GM23338 (cell line): Measurements from ENCODE around the gene DUSP7. TPM values are rescaled to one million over a fixed set of nuclear protein-coding genes. Genes with fewer than 3 reads are reported as not detected.

Source experiments
- ATAC-seq: fragments of 200-7000 bp; cut with Tn5 transposase; 3 replicates; pipeline ENCODE4 v1.9.1; 2020
- DNase-seq: peaks from one replicate; pipeline ENCODE4 v3.0.0-alpha.2; 2015; ENCODE audit warnings: low spot score
- H2AFZ ChIP-seq: fragments of 200-600 bp; sonication (generic); 2 replicates; pipeline ENCODE4 v1.8.0; 2016; ENCODE audit warnings: antibody characterized with exemption, mild to moderate bottlenecking, moderate library complexity
- H3F3A ChIP-seq: fragments of 200-600 bp; sonication (generic); replicated peaks from 2 replicates; pipeline ENCODE4 v1.8.0; 2017; ENCODE audit warnings: antibody characterized with exemption, mixed run types, low read depth
- H3K27ac ChIP-seq: fragments of 200-600 bp; sonication (generic); 2 replicates; pipeline ENCODE4 v1.6.1; 2016; ENCODE audit warnings: low read depth
- H3K27me3 ChIP-seq: fragments of 200-600 bp; sonication (generic); 2 replicates; pipeline ENCODE4 v1.8.0; 2016; ENCODE audit warnings: mild to moderate bottlenecking, mixed run types, moderate library complexity; ENCODE audit not compliant: insufficient read depth
- H3K36me3 ChIP-seq: fragments of 200-600 bp; sonication (generic); 2 replicates; pipeline ENCODE4 v1.8.0; 2016; ENCODE audit warnings: mild to moderate bottlenecking; ENCODE audit not compliant: insufficient read depth
- H3K4me1 ChIP-seq: fragments of 200-600 bp; sonication (generic); 2 replicates; pipeline ENCODE4 v1.8.0; 2016; ENCODE audit warnings: mild to moderate bottlenecking, moderate library complexity; ENCODE audit not compliant: insufficient read depth
- H3K4me2 ChIP-seq: fragments of 200-600 bp; sonication (generic); 2 replicates; pipeline ENCODE4 v1.7.1; 2017; ENCODE audit warnings: mixed run types
- H3K4me3 ChIP-seq: fragments of 200-600 bp; sonication (generic); 2 replicates; pipeline ENCODE4 v1.6.1; 2016; ENCODE audit warnings: mixed run types
- H3K79me2 ChIP-seq: fragments of 200-600 bp; sonication (generic); replicated peaks from 2 replicates; pipeline ENCODE4 v1.8.0; 2017; ENCODE audit warnings: mild to moderate bottlenecking; ENCODE audit not compliant: insufficient read depth
- H3K9me2 ChIP-seq: fragments of 200-600 bp; sonication (generic); 2 replicates; pipeline ENCODE4 v1.8.0; 2017; ENCODE audit not compliant: insufficient read depth
- H4K20me1 ChIP-seq: fragments of 200-600 bp; sonication (generic); replicated peaks from 2 replicates; pipeline ENCODE4 v1.8.0; 2017; ENCODE audit warnings: mild to moderate bottlenecking; ENCODE audit not compliant: insufficient read depth
- H3K27ac Mint-ChIP-seq: 2 replicates; pipeline ENCODE4 v1.8.0; 2020; ENCODE audit warnings: inconsistent platforms, mild to moderate bottlenecking, moderate library complexity, mixed read lengths
- H3K27me3 Mint-ChIP-seq: 3 replicates; pipeline ENCODE4 v1.8.0; 2022; ENCODE audit warnings: low read depth, mild to moderate bottlenecking, moderate library complexity, mixed read lengths, inconsistent platforms; ENCODE audit not compliant: insufficient read depth, poor library complexity
- H3K36me3 Mint-ChIP-seq: 3 replicates; pipeline ENCODE4 v1.8.0; 2021; ENCODE audit warnings: low read depth, mild to moderate bottlenecking, inconsistent platforms, moderate library complexity, mixed read lengths
- H3K4me1 Mint-ChIP-seq: 3 replicates; pipeline ENCODE4 v1.8.0; 2020; ENCODE audit warnings: mild to moderate bottlenecking, inconsistent platforms, mixed read lengths
- H3K4me3 Mint-ChIP-seq: 3 replicates; pipeline ENCODE4 v1.8.0; 2021; ENCODE audit warnings: moderate library complexity, mild to moderate bottlenecking, inconsistent platforms, mixed read lengths
- H3K9me3 Mint-ChIP-seq: 3 replicates; pipeline ENCODE4 v1.8.0; 2020; ENCODE audit warnings: moderate library complexity, mild to moderate bottlenecking, inconsistent platforms, mixed read lengths
- CREB1 ChIP-seq: fragments of 250-450 bp; sonication (Bioruptor Pico); IDR thresholded peaks from 2 replicates; pipeline ENCODE4 v1.5.0; 2020; ENCODE audit warnings: low read depth, mild to moderate bottlenecking, moderate library complexity
- EZH2 ChIP-seq: fragments of 200-600 bp; sonication (generic); IDR thresholded peaks from one replicate; pipeline ENCODE4 v1.8.0; 2017; ENCODE audit warnings: antibody characterized with exemption, mild to moderate bottlenecking, low read depth; ENCODE audit not compliant: unreplicated experiment
- EZH2phosphoT487 ChIP-seq: fragments of 200-600 bp; sonication (generic); IDR thresholded peaks from one replicate; pipeline ENCODE4 v1.8.1; 2018; ENCODE audit warnings: antibody characterized with exemption; ENCODE audit not compliant: unreplicated experiment
- JUNB ChIP-seq: IDR thresholded peaks from one replicate; pipeline ENCODE4 v1.6.1; 2016; ENCODE audit warnings: antibody characterized with exemption; ENCODE audit not compliant: unreplicated experiment
- NANOG ChIP-seq: IDR thresholded peaks from 2 replicates; pipeline ENCODE4 v1.6.1; 2016; ENCODE audit warnings: antibody characterized with exemption, borderline replicate concordance
- POLR2AphosphoS5 ChIP-seq: IDR thresholded peaks from 2 replicates; pipeline ENCODE4 v1.6.1; 2016; ENCODE audit warnings: antibody characterized with exemption, low read depth
- STAT1 ChIP-seq: IDR thresholded peaks from one replicate; pipeline ENCODE4 v1.6.1; 2016; ENCODE audit warnings: antibody characterized with exemption; ENCODE audit not compliant: unreplicated experiment
- ZNF114 ChIP-seq: fragments of 250-450 bp; sonication (Bioruptor Pico); IDR thresholded peaks from 2 replicates; pipeline ENCODE4 v1.5.0; 2020; ENCODE audit warnings: mild to moderate bottlenecking, moderate library complexity
- ZNF331 ChIP-seq: fragments of 250-450 bp; sonication (Bioruptor Pico); IDR thresholded peaks from 2 replicates; pipeline ENCODE4 v1.5.0; 2020; ENCODE audit warnings: low read depth, mild to moderate bottlenecking, moderate library complexity
- polyA plus RNA-seq: library from polyadenylated mRNA; unstranded; fragments of >200 nt; fragmentation: Nextera tagmentation; extraction: Ambion mirVana; gene quantifications from 2 replicates; pipeline ENCODE4 v1.2.1, GENCODE V29; 2016
- total RNA-seq: library from RNA; depleted of rRNA; stranded (reverse); fragments of >200 nt; shearing (Covaris generic); gene quantifications from 2 replicates; pipeline ENCODE4 v1.2.3, GENCODE V29; 2014
- TF ChIP-seq, protein P1 (sequence below): IDR thresholded peaks from one replicate; pipeline ENCODE4 v1.6.1; 2018; ENCODE audit warnings: antibody characterized with exemption; ENCODE audit not compliant: unreplicated experiment
- TF ChIP-seq, protein P2 (sequence below): IDR thresholded peaks from 2 replicates; pipeline ENCODE4 v1.6.1; 2016; ENCODE audit warnings: antibody characterized with exemption
- TF ChIP-seq, protein P3 (sequence below): fragments of 250-450 bp; sonication (Bioruptor Pico); IDR thresholded peaks from 2 replicates; pipeline ENCODE4 v1.5.0; 2020; ENCODE audit warnings: mild to moderate bottlenecking, moderate library complexity
- TF ChIP-seq, protein P4 (sequence below), 2 experiments: fragments of 200-600 bp in 1 of 2; sonication (generic) in 1 of 2; conservative IDR thresholded peaks; 2 replicates each; pipeline versions ENCODE4 v1.5.1 to v1.6.1; 2016 to 2017; ENCODE audit warnings: antibody characterized with exemption in 2 of 2, low read depth in 2 of 2, mild to moderate bottlenecking in 2 of 2, moderate library complexity in 1 of 2

Gene DUSP7
- total and polyA plus RNA-seq, 2 experiments from 2014 or later, result 5.6 to 14.7 TPM

DNA sequence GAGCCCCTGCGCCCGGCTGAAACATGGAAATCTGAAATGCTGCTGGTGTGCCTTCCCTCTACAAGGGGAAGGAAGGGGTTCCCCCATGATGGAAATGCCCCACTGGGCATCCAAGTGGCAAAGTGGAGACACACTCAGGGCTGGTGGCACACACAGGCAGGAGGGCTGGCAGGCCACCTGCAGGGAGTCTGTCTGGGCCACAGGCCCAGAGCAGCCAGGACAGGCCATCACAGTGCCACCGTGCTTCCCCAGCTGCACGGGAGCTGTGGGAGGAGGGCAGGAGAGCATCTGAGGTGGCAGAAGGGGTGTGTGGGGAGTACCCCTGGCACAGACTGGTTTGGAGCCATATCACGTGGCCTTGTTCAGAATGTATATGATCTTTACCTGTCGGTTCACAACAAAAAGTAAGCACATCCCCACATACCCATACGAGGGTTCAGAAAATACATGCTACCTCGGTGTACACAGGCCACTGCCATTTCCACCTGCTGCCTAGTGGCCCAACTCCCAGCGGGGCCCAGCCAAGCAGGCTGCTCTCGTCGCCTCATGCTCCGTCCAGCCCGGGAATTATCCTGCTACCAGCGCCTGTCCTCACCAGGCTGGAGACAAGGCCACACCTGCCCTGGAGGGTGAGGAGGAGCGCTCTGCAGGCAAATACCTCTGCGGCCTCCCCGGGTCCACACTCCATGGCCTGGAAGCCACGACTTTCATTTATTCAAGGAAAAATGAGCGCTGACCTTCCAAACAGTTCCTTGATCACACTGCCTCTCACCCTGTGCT, 22.6 kb upstream of the DUSP7 start:
- H3K4me2 ChIP-seq, result no peak overlapping the region
- Mint-ChIP-seq H3K27ac (no peak overlapping the region), H3K36me3 (peaks cover 9% of the 10 kb centered on the region), H3K4me3 (no peak overlapping the region), H3K4me1 (no peaks in the 10 kb centered on the region), H3K9me3 (no peaks in the 10 kb centered on the region), H3K27me3 (no peaks in the 10 kb centered on the region)
- no peak for DNase-seq
- TF ChIP-seq POLR2AphosphoS5, result no peak
- TF ChIP-seq EZH2phosphoT487, result no peak
- no peak for TF ChIP-seq JUNB
- no peak for TF ChIP-seq STAT1
- TF ChIP-seq, protein P1, sequence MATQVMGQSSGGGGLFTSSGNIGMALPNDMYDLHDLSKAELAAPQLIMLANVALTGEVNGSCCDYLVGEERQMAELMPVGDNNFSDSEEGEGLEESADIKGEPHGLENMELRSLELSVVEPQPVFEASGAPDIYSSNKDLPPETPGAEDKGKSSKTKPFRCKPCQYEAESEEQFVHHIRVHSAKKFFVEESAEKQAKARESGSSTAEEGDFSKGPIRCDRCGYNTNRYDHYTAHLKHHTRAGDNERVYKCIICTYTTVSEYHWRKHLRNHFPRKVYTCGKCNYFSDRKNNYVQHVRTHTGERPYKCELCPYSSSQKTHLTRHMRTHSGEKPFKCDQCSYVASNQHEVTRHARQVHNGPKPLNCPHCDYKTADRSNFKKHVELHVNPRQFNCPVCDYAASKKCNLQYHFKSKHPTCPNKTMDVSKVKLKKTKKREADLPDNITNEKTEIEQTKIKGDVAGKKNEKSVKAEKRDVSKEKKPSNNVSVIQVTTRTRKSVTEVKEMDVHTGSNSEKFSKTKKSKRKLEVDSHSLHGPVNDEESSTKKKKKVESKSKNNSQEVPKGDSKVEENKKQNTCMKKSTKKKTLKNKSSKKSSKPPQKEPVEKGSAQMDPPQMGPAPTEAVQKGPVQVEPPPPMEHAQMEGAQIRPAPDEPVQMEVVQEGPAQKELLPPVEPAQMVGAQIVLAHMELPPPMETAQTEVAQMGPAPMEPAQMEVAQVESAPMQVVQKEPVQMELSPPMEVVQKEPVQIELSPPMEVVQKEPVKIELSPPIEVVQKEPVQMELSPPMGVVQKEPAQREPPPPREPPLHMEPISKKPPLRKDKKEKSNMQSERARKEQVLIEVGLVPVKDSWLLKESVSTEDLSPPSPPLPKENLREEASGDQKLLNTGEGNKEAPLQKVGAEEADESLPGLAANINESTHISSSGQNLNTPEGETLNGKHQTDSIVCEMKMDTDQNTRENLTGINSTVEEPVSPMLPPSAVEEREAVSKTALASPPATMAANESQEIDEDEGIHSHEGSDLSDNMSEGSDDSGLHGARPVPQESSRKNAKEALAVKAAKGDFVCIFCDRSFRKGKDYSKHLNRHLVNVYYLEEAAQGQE, result no peak
- TF ChIP-seq, protein P2, sequence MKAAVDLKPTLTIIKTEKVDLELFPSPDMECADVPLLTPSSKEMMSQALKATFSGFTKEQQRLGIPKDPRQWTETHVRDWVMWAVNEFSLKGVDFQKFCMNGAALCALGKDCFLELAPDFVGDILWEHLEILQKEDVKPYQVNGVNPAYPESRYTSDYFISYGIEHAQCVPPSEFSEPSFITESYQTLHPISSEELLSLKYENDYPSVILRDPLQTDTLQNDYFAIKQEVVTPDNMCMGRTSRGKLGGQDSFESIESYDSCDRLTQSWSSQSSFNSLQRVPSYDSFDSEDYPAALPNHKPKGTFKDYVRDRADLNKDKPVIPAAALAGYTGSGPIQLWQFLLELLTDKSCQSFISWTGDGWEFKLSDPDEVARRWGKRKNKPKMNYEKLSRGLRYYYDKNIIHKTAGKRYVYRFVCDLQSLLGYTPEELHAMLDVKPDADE, result no peak
- no peak for TF ChIP-seq ZNF331
- TF ChIP-seq, protein P3, sequence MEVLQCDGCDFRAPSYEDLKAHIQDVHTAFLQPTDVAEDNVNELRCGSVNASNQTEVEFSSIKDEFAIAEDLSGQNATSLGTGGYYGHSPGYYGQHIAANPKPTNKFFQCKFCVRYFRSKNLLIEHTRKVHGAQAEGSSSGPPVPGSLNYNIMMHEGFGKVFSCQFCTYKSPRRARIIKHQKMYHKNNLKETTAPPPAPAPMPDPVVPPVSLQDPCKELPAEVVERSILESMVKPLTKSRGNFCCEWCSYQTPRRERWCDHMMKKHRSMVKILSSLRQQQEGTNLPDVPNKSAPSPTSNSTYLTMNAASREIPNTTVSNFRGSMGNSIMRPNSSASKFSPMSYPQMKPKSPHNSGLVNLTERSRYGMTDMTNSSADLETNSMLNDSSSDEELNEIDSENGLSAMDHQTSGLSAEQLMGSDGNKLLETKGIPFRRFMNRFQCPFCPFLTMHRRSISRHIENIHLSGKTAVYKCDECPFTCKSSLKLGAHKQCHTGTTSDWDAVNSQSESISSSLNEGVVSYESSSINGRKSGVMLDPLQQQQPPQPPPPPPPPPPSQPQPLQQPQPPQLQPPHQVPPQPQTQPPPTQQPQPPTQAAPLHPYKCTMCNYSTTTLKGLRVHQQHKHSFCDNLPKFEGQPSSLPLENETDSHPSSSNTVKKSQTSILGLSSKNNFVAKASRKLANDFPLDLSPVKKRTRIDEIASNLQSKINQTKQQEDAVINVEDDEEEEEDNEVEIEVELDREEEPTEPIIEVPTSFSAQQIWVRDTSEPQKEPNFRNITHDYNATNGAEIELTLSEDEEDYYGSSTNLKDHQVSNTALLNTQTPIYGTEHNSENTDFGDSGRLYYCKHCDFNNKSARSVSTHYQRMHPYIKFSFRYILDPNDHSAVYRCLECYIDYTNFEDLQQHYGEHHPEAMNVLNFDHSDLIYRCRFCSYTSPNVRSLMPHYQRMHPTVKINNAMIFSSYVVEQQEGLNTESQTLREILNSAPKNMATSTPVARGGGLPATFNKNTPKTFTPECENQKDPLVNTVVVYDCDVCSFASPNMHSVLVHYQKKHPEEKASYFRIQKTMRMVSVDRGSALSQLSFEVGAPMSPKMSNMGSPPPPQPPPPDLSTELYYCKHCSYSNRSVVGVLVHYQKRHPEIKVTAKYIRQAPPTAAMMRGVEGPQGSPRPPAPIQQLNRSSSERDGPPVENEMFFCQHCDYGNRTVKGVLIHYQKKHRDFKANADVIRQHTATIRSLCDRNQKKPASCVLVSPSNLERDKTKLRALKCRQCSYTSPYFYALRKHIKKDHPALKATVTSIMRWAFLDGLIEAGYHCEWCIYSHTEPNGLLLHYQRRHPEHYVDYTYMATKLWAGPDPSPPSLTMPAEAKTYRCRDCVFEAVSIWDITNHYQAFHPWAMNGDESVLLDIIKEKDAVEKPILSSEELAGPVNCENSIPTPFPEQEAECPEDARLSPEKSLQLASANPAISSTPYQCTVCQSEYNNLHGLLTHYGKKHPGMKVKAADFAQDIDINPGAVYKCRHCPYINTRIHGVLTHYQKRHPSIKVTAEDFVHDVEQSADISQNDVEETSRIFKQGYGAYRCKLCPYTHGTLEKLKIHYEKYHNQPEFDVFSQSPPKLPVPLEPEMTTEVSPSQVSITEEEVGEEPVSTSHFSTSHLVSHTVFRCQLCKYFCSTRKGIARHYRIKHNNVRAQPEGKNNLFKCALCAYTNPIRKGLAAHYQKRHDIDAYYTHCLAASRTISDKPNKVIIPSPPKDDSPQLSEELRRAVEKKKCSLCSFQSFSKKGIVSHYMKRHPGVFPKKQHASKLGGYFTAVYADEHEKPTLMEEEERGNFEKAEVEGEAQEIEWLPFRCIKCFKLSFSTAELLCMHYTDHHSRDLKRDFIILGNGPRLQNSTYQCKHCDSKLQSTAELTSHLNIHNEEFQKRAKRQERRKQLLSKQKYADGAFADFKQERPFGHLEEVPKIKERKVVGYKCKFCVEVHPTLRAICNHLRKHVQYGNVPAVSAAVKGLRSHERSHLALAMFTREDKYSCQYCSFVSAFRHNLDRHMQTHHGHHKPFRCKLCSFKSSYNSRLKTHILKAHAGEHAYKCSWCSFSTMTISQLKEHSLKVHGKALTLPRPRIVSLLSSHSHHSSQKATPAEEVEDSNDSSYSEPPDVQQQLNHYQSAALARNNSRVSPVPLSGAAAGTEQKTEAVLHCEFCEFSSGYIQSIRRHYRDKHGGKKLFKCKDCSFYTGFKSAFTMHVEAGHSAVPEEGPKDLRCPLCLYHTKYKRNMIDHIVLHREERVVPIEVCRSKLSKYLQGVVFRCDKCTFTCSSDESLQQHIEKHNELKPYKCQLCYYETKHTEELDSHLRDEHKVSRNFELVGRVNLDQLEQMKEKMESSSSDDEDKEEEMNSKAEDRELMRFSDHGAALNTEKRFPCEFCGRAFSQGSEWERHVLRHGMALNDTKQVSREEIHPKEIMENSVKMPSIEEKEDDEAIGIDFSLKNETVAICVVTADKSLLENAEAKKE (CRISPR knock-in tag), result no peak
- TF ChIP-seq, protein P4, sequence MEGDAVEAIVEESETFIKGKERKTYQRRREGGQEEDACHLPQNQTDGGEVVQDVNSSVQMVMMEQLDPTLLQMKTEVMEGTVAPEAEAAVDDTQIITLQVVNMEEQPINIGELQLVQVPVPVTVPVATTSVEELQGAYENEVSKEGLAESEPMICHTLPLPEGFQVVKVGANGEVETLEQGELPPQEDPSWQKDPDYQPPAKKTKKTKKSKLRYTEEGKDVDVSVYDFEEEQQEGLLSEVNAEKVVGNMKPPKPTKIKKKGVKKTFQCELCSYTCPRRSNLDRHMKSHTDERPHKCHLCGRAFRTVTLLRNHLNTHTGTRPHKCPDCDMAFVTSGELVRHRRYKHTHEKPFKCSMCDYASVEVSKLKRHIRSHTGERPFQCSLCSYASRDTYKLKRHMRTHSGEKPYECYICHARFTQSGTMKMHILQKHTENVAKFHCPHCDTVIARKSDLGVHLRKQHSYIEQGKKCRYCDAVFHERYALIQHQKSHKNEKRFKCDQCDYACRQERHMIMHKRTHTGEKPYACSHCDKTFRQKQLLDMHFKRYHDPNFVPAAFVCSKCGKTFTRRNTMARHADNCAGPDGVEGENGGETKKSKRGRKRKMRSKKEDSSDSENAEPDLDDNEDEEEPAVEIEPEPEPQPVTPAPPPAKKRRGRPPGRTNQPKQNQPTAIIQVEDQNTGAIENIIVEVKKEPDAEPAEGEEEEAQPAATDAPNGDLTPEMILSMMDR (conservative IDR thresholded peaks at IDR 0.05; ENCODE audit: low read depth in 2 of 2), result no peak
- no peak for TF ChIP-seq NANOG
- TF ChIP-seq EZH2, result no peak
- TF ChIP-seq ZNF114 (CRISPR knock-in tag), result no peak
- TF ChIP-seq CREB1, result no peak
- no peaks in the 10 kb centered on the region; the same call in 1 of the 2 replicates for H3K36me3 ChIP-seq
- no peaks in the 10 kb centered on the region for H3K79me2 ChIP-seq
- peaks cover 4% of the 10 kb centered on the region; the same call in 1 of the 2 replicates for H4K20me1 ChIP-seq
- no peak for ATAC-seq
- no peaks in the 10 kb centered on the region for H3F3A ChIP-seq
- H3K9me2 ChIP-seq, result no peaks in the 10 kb centered on the region
- H3K4me1 ChIP-seq, result no peaks in the 10 kb centered on the region
- no peak overlapping the region for H3K4me3 ChIP-seq
- H3K27me3 ChIP-seq, result no peaks in the 10 kb centered on the region
- no peak overlapping the region for H2AFZ ChIP-seq
- H3K27ac ChIP-seq, result no peak overlapping the region
